HG02884 (cell line): Measurements from ENCODE around the gene TSC1.

Experiments
- ATAC-seq: cut with Tn5 transposase; IDR thresholded peaks from one replicate; pipeline ENCODE4 v1.9.1; 2021; ENCODE audit warnings: mild to moderate bottlenecking, moderate library complexity; ENCODE audit not compliant: unreplicated experiment

TSC1 gene

DNA sequence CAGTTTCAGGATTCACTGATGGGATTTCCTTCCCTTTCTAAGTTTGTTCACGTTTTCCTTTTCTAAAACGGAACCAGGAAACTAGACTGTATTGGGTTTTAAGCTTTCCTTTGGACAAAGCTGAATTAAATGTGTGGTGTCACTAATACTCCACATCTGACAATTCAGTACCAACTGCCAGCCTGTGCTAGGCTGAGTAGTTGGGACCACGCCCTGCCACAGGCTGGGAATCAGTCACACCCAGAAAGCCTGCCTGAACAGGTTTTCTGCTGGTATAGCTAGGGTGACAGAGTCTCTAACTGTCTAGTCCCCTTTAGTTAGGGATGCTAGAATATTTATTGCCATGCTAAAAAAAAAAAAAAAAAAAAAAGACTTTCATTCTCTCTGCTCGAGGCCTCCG lies 50.1 kb downstream of the TSC1 start:
- no peak for ATAC-seq

DNA sequence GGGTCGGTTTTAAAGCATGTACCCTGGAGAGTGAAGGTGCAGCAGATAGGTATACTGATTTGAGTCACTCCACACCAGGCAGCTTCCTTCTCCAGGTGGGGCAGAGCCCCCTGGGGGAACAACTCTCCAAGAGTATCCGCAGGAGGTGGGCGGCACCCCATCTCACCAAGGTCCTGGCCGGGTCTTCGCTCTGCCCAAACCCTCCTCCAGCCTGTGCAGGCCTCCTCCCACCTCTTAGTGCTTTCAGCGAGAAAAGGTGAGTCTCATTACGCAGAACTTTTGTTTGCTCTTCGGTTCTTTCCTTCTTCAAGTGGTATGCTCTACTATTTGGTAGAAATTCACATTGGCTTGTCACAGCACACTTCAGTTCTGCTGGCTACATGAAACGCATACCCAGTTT lies 52.0 kb downstream of the TSC1 start:
- no peak for ATAC-seq

DNA sequence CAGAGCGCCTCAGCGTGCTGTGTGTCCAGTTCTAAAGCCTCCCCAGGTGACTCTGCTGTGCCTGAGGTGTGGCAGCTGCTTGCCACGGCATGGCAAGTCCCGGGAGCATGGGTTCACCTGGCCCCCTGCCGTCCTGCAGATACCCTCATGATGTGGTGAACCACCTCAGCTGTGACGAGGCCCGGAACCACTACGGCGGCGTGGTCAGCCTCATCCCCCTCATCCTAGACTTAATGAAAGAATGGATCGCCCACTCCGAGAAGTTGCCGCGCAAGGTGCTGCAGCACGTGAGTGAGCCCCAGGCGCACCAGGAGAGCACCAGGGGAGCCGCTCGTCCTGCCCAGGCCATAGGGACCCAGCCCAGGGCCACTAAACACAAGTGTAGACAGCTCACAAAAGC lies 56.3 kb downstream of the TSC1 start:
- no peak for ATAC-seq

DNA sequence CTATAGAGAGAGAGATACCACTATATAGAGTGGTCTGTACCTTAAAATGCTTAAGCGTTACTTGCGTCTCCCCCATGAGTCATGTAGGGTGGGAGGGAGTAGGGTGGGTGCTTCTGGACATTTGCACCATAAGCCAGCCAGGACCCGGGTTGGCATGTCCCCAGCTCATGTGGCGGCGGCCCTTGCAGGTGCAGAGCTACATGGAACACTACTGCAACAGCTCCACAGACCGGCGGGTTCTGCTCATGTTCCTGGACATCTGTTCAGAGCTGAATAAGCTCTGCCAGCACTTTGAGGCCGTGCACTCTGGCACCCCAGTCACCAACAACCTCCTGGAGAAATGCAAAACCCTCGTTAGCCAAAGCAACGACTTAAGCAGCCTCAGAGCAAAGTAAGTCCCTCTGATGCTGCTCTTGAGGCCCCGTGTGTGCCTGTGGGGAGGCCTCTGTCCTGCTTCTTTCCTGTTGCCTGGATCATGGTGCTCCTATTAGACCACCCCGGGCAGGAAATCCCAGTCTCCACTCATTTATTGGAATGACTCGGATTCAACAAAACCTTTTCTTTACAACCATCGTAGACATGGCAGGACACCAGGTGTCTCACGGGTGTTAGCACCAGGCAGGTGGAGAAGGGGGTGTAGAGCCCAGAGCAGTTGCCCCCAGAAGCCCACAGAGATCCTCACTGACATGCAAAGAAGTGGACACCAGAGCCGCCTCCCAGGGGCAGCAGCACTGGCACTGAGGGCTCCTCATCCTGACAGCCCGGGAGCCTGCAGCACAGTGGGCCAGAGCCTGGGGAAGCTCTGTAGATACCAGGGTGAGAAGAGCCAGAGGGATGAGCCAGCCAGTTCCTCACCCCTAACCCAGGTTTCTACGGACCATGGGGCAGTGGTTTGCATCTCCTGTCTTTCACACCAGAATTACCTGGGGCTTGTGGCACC lies 57.0 kb downstream of the TSC1 start:
- no peak for ATAC-seq

DNA sequence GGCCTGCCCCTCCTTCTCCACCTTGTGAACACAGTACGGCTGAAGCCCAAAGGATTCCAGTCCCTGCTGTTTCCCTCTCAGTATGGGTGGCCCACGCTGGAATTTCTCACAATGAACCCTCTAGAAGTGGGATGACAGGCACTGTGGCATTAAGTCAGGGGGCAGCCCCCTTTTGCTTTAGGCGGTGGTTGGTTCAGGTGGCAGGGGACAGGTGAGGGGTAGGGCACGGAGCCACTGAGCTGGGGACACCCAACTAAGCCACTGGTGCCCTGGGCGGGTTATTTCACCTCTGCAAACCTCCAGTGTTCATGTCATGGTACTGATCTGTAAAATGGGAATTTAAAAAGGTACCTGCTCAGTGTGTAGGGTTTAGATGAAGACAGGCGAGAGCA lies 58.1 kb downstream of the TSC1 start:
- ATAC-seq: no peak

DNA sequence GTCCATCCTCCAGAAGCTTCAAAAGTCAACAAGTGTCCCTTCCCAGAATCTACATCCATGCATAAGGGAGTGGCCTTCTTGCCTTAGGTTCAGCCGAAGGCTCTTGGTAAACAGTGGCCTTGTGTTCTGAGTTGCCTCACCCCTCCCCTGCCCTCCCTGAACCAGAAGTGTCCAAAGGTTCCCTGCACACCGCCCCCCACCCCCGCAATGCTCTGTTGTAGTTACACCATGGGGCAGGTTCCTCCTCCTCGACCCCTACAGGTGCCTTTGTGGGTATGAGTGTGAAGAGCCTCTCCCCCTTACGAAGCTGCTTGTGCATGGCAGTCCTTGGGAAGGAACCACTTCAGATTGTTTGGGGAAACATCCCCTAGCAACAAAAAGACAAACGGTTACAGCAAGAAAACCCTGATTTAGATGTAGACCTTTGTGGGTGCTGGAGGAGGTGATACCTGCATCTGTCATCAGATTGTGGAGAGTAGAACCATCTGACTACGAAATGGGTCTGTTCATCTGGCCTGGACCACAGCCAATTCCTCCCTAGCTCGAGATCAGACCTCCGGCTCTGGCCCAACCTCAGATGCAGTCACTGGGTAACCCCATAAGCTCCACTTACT lies 58.6 kb downstream of the TSC1 start:
- ATAC-seq: no peak

DNA sequence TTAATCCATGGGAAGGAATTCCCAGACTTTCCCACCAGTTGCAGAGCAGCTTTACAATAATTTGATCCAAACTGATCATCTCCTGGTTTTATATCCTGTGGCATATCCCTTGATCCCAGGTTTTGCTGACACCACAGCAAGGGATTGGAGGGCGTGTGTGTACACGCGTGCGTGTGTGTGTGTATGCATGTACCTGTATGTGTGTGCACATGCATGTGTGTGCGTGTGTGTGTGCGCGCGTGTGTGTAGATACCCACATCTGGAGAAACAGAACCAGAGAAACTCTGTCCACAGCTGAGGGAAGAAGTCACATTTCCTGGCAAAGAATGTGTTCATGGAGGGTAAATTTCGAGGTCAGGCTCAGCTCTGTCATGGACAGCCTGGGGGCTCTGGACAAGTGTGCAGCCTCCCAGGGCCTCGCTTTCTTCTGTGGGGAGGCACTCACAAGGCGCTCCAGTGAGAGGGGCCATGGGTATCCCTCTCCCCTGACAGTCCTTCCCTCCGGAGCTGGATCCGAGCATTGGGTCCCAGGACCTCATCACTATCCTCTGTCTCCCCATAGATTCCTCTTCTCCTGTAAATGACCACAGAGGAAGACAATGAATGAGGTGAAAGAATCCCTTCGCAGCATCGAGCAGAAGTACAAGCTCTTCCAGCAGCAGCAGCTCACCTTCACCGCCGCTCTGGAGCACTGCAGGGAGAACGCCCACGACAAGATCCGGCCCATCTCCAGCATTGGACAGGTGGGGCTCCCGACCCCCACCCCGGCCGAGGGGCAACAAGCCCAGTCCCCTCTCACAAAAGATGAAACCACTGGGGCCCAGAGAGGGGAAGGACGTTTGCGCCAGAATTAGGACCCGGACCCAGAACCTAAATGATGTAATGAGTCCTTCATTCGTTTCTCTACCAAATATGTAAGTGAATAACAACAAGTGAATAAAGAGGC lies 60.8 kb downstream of the TSC1 start:
- ATAC-seq: no peak

DNA sequence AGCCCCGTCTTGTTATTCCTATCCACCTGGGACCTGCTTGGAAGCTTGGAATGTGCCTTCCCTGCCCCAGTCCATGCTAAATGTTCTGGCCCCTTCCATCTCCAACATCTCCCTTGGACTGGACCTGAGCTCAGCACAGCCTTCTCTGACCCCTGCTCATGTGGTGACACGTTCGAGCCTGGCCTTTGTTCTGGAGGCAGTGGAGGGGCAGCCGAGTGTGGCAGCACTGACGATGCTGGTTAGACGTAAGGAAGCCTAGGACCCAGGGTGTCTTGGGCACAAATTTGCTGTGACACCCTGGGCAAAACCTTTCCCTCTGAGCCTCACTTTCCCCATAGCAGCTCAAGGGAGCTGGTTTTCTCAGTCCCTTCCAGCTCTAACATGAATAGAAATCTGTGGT lies 61.8 kb downstream of the TSC1 start:
- ATAC-seq: no peak

DNA sequence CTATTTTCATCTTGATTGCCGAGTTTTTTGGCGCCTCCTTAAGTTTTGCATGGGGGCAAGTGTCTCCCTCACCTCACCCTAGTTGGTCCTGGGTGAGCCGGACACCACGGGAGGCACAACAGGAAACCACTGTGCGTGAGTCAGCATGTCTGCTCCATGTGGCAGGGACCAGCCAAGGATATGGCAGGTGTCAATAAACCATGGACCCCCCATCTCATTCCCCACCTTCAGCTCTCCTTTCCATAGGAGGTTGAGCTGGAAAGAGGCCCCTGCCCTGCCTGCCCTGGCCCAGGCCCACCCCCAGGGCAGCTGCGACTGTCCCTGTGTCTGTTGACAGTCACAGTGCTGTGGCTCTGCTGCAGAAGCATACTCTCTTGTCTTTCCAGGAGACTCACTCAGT lies 62.6 kb downstream of the TSC1 start:
- ATAC-seq: no peak

DNA sequence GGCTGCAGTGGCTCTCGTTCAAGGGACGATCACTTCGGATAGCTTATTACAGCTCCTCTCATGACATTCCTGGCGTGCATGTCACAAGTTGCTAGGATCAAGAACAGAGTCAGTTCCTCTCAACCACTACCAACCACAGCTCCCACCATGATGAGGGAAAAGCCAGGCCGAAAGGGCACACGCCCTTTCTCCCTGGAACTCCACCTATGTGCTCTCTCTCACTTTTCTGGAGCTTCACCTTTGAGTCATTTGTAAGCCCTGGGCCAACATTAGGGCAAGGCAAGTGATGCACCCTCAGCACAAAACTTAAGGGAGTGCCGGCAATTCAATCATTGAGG lies 64.1 kb downstream of the TSC1 start:
- no peak for ATAC-seq

DNA sequence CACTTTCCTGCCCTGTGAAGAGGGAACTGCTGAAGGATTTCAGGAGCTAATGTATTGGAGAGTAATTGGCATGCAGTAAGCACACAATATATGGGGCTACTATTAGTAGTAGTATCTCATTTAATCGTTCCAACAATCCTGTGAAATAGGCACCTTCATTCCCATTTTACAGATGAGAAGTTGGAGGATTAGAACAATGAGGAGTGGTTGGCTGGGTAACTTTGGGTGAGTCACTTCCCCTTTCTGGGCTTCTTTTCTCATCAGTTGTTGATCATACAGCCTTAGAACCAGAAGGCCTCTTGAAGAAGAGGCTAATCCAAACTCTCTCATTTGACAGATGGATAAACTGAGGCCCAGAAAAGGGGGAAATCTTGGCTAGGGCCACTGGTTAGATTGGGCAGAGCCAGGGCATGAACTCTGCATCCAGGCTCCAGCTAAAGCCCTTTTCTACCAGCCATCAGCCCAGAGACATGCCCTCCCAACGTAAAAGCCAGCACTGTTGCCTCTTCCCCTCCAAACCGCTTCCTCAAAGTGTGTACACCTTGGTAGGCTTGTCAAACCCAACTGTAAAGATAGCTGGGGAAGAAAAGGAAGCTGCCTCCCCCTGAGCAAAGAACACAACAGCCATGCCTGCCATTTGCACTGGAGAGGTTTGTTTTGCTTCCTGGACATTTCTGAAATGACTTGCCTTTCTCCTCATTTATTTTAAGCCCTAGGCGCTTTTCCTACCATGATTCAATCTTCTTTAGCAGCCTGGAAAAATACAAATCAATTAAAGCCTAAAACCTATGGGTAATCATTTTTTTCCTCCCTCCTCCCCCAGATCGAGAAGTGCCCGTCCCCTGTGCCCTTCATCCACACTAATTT lies 64.7 kb downstream of the TSC1 start:
- no peak for ATAC-seq

DNA sequence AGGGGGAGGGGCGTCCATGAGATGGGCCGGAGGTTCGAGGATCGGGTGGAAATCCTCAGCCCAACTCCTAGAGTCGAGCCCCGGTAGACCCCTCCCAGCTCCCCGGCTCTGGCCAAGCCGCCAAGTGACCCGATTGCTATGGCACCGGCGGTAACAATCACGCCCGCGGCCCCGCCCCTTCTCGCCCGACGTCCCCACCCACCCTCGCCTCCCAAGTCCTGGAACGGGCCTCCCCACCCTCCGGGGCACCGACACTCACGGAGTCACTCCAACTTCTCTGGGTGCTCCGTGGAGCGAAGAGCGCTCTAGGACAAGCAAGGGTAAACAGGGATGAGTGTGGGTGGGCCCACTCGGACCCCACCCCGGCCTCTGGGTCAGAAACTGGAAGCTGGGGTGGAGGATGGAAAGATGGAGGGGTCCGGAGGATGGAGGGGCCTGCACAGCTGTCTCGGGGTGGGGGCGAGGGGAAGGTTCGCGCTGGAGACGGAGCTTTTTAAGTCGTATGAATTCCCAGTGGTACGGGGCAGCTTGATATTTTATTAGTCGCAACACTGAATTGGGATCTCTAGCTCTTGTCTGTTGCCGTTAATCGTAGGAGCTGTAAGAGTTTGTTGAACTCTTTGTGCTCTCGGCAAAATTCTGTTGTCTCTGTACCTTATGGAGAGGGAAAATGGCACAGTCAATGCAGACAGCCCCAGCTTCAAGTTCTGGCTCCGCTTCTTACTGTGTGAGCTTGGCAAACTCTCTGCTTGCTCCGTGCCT lies 65.5 kb downstream of the TSC1 start, which contains the start of gene SPACA9:
Gene SPACA9 (plus strand): TSS at position 204 of the 762 bp plus-strand sequence. CDS start 5,050 bp downstream, outside the sequence.
- no peak for ATAC-seq

DNA sequence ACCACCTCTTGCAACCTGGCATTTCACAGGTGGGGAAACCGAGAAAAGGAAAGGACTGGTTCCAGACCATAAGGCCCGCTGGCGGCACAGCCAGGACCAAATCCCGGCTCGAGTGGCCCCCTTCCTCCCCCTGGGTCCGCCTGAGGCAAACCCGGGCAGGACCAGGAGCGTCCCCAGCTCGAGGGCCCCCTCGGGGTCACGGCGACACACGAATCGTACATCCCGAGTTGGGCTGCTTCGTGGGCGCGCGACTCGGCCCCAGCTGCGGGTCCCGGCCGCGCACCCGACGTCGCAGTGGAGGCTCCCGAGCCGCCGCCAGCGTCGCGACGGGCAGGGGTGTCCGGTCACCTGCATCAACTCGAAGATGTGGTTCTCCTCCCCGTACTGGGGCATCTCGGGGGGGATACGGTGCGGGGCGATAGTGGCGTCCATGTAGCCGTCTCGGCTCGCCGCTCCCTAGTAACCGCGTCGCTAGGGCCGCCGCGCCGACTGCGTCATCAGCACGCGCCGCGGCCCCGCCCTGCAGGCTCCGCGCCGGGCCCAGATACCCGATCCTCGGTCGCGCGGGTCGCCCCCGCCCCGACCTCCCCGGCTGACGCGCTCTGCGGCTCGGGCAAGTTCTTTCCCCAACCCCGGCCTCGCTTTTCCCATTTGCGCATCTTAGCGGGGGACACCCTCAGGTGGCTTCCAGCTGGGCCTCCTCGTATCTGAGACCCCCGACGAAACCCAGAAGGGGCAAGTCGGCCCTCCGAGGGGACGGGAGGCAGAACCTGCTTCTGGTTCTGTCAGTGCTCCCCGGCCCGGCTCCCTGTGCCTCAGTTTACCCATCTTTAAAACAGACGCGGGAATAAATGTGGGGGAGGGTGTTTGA lies 66.4 kb downstream of the TSC1 start, which contains the start of gene AK8:
Gene AK8 (minus strand): TSS at position 461 of the 871 bp plus-strand sequence. CDS start 29 bp downstream, at position 432.
- peak; percentile 54 for ATAC-seq

DNA sequence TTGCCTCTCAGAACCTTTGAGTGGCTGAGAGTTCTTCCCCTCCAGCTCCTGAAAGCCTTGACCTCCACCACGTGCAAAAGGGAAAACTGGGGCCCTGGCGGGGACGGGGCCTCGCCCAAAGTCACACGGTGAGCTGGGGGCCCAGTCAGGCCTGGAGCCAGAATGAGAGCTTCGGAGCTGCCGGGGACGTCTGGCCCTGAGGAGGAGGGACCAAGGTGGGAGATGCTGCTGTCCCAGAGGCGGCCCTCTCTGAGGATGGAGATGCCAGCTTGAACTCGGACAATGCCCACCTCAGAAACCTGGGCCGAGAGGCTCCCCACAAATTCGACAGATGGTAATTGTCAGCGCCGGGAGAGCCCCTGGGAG lies 67.0 kb downstream of the TSC1 start:
- no peak for ATAC-seq

DNA sequence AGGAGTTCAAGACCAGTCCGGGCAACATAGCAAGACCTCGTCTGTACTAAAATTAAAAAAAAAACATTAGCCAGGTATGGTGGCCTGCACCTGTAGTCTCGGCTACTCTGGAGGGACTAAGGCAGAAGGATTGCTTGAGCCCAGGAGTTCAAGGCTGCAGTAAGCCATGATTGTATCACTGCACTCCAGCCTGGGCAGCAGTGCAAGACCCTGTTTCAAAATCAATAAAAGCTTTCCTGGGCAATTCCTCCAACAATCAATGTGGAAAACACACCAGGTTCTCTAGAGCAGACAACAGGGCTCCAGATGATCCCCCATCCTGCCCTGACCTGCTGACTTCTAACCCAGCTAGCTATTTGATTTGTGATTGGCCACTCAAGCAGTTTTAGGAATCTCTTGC lies 67.6 kb downstream of the TSC1 start:
- no peak for ATAC-seq

DNA sequence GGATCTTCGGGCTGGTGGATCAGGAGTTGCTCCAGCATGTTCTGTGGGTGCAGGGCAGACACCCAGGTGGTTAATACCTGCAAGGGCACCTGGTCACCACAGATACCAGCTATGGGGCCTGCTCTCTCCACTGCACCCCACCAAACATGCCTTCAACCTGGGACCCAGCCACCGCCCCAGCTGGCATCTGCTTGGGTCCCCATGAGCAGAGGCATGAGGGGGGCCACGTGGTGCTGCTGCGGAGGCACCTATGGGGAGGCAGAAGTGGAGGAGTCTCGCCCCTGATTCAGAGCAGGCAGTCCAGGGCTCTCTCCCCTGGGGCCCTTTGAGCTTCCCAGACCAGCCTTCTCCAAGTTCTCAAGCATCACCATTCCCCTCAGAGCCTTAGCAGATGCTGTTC lies 69.3 kb downstream of the TSC1 start:
- no peak for ATAC-seq

DNA sequence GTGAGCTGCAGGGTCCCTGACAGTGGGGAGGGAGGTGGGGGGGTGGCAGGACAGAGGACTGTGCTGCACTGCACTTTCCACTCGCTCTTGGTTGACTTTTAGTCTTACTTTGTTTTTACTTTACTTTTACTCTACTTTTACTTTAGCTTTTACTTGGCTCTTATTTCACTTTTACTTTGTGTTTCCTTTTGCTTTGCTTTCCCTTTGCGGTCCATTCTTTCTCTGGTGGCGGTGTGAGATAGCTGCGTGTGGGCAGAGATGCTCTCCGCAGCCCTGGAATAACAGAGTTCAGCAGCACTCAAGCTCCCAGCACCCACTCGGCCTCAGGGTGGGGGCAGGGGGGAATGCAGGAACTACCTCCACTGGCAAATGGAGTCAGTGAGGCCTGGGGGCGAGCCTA lies 71.0 kb downstream of the TSC1 start:
- ATAC-seq: no peak

DNA sequence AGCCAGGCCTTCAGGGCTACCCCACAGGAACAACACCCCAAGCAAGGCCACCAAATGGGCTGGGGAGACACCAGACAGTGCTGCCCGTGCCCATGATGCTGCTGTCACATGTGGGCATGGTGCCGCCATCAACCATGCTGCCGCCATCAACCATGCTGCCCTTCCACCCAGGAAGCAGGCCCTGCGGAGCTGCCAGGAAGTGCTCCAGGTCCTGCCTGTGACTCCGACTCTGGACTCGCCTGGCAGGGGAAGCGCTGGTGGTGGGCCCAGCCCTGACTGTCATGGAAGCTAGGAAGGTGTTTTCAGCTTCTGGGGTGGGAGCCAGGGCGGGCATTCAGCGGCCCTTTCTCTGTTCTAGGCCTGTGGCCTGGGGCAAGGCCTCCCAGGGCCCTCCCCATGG lies 75.2 kb downstream of the TSC1 start:
- no peak for ATAC-seq

DNA sequence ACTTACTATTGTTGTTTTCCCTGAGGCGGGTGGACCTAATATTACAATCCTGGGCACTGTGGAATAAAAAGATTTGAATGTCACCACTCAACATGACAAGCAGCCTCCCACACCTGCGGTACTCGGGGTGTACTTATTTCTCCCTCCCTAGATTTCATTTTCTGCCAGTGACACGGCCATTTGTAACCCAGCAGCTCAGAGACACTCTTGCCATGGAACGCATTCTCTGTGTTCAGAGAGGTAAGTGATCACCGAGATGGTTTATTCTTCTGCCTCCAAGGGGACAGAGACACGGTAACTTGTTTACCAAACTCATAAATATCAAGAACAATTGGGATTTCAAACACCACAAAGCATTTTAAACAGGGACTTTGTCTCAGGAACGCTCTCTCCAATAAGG lies 77.5 kb downstream of the TSC1 start:
- no peak for ATAC-seq
